GM18508 (cell line): ENCODE measurements around the gene RAI14.

Experiments
- ATAC-seq: cut with Tn5 transposase; IDR thresholded peaks from one replicate; pipeline ENCODE4 v1.9.1; 2021; ENCODE audit warnings: moderate number of reproducible peaks; ENCODE audit not compliant: insufficient read depth, unreplicated experiment

The RAI14 gene

DNA sequence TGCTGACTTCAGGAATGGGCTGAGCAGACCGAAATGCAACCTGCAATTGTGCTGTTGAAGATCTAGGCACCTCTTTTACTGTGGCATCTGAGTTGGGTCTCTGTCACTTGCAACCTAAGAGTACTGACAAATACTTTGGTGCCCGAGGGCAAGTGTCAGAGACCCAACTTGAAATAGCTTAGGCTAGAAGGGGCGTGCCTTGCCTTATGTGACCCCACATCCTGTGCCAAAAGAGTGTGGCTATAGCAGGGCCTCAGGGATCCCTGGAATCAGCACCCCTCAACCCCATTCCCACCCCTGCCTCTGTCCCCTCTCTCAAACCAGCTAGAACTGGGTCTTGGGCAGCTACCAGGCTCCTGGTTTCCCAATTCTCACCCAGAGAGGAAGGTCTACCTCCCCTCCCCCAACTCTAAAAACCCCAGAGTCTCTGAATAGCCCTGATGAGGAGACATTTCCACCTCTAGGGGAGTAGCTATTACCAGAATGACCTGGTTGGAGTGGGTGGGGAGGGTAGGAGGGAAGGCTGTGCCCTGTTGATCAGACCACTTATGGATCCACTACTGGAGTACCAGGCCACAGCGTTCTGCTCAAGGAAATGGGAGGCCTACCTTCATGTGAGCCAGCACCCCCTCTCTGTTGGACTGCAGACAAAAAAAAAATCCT is 17.5 kb downstream of the RAI14 start:
- no peak for ATAC-seq

DNA sequence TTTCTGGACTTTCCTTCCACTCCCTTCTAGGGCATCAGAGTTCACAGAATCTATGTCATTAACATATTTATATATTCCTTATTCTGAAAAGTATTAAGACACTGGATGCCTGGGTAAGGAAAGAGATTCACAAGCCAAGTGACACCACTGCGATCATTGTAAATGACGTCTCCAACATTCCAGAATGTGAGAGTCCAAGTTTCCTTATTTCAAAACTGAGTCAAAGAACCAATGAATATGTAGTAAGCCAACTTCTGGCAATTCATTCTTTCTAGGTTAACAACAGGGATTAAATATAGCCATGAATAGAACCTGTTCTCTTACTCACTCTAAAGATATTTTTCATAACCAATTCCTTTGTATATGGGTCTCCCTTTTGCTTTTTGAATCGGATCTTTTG is 18.1 kb downstream of the RAI14 start:
- ATAC-seq = no peak

DNA sequence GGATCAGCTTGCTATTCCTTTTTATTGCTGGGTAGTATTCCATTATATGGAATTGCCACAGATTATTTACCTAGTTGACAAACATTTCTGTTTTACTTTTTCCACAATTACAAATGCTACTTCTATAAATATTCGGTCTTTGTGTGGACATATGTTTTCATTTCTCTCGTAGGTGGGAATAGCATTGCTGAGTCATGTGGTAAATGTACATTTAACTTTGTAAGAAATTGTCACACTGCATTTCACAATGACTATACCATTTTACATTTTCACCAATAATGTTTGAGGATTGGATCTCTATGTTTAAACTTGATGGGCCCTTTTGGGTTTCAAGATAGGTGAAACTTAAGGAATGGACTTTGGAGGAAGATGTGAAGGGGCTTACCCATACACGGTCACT is 19.7 kb downstream of the RAI14 start:
- no peak for ATAC-seq

DNA sequence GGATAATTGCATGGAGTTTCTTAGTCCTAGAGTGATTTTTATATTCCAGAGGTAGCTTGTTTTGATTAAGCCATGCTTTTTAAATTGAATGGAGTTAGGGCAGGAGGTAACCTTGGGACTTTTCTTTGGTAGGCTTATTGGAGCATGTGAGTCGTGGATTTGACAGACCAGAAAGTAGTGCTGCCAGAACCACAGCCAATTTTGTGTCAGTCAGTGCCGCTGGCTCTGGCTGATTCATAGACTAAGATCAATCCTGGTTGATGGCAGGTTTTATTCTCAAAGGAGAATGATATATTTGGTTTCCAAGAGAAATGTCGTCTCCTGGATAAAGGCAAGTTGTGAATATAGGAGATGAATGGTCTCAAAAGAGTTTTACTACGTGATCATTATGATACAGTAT is 20.3 kb downstream of the RAI14 start:
- ATAC-seq = no peak

DNA sequence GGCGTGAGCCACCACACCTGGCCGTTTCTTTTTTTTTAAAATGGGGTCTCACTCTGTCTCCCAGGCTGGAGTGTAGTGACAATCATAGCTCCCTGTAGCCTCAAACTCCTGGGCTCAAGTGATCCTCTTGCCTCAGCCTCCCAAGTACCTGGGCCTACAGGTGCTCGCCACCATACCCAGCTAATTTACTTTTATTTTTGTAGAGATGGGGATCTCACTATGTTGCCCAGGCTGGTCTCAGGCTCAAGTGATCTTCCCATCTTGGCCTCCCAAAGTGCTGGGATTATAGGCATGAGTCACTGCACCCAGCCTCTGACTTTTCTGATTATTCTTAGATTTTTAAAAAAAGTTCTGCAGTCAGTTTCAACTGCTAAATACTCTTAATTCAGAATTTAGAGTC is 21.3 kb downstream of the RAI14 start:
- ATAC-seq = no peak

DNA sequence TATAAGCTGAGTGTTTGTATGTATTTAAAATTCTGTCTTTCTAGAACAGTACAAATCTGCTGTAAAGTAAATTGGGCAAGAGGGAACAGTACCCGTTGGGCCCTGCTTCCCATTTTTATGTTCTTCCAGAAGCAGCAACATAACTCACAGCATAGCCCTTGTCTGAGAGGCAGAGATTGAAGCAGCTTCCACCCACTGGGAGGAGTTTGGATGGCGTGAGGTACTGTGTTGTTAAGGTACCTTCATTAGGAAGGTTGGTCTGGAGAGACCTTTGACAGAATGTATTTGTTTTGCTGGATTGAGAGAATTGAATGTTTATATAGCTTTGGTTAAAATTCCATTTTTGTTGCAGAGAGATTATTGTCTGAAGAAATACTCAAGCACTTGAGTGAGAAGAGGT is 24.8 kb downstream of the RAI14 start:
- no peak for ATAC-seq

DNA sequence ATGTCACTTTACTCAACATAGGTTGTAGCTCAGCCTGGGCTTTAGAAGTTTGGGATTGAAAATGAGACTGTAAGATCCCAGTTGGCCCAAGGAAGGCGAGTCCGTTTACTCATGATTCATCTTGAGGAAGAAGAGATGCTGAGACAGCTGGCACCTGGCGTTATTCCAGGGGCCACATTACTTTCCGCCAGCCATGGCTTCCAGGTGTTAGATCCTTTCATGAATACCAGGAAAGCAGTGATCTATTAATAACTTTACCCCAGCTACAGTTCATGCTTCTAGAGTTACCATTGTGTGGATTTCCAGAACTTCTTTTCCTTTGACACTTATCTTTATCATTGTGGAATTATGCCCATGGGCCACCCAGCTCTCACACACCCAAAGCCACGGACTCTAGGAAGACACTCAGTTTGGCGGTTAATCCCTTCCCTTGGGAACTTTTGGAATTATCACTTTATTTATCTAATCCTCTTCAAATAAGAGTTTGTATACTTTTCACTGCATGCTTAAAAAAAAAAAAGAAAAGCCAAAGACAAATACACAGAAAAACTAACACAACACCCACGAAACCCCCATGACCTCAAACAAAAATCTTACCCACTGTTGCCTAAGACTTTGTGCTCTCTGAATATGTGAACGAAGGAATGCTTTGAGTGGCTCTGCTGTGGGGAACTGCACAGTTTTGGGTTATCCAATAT is 26.9 kb downstream of the RAI14 start:
- no peak for ATAC-seq

DNA sequence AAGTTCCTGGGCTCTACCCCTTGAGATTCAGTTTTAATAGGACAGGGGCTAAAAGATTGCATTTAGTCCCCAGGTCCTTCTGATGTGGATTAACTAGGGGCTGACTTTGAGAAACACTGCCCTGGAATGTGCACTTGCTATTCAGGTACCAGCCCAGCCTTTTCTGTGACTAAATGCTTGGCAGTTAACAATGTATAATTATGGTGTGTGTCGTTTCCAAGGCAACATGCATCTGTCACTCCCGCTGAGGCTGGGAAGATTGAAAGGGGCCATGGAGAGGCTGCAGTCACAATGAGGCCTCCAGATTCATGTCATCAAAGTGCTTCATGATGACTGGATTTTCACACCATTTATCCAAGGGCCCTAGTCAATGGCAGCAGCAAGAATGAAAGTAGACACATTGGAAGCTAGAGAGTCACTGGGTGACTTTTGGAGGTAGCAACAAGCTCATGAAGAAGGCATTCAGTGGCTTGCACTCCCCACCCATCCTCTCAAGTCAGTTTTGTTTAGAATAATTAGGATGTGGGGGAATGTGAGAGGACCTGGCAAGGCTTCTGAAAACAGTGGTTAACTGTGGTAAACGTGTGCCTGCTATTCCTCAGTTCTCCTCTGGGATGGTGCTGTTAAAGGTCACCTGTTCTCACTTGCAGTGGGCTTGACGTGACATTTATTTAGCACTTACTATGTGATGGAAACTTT is 28.3 kb downstream of the RAI14 start:
- ATAC-seq = no peak

DNA sequence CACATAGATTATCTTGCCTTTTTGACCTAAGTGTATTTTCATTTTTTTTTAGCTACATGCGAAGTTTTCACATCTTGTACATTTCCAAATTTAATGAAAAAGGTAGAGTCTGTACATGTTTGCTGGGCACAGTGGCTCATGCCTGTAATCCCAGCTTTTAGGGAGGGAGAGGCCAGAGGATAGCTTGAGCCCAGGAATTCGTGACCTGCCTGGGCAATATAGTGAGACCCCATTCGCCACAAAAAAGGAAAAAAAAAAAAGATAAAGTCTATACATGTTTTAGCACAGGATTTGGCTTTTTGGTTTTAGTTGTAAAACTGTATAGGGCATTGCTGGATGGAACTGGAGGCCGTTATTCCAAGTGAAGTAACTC is 28.8 kb downstream of the RAI14 start:
- no peak for ATAC-seq

DNA sequence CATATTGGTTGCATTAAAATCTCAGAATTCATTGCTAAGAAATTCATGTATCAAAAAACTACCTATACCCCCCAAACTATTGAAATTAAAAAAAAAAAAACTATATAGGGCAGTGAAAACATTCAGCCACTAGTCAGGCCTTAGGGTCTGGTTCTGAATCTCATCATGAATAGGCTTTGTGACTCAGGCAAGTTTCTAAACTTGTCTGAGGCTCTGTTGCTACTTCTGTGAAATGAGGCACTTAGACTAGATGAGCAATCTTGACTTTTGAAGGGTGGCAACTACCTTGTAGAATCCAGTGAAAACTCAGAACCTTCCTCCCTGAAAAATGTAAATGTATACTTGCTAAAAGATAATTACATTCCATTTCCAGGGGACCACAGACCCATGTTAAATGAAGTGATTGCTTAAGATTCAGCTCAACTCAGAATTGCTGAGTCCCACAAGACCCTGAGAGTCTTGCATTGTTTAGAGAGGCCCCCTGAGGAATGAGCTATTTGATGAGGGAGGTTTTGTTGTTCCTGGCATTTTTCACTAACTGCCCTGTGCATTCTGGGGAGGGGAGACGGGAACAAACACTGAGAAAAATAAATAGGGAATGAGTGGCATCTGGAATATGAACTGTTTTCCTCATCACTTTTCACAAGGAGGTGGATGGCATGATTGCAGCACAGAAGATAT is 29.5 kb downstream of the RAI14 start:
- ATAC-seq = no peak

DNA sequence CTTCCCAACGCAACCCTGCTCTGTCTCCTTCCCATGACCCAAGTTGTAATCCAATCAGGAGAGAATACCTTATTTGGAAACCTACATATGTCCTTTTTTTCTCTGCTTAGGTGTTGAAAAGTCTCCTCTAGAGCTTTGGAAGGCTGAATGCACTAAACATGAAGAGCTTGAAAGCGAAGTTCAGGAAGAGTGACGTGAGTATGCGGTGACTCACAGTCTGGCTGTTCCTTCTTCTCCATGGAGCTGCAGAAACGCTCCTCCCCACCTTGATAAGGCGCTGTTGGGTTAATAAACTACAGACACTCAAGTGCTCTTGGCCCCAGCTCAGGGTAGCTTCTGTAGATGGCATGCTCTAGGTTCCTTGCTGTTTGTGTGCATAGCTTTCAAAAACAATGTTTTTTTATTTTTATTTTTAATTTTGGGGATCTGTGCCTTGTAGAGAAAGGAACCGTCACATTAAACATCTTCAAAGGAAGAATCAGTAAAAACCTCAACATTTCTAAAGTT is 30.7 kb downstream of the RAI14 start:
- ATAC-seq = no peak

DNA sequence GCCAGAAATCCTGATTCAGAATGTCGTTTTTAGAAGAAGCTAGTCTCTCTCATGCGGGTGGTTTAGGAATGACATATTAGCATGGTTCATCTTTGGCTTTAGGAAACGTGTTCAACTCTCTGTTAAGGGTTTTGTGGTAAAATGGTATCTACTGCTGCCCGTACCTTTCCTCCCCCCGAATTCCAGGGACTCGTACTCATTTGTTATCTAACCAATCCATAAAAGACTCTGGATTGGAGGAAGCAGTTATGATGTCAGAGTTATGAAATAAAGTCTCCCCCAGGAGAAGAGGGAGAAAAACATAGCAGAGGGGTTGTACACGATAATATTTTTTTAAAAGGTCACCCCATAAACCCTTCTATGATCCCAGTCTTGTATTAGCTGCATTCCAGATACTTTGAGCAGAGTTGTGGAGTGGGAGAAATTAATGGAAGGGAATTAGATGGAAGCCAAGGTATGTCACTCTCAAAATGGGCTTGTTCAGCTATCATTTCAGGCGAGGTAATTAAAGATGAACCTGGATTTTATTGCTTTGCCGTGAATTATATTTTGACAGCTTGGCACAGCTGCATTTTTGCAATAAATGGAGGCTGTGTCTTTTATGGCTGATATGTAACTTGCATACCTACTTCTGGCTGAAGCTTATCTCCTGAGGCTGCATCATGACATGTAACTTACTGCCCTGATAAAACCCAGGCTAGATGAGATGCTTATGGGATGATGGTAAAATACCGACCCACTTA is 31.3 kb downstream of the RAI14 start:
- no peak for ATAC-seq

DNA sequence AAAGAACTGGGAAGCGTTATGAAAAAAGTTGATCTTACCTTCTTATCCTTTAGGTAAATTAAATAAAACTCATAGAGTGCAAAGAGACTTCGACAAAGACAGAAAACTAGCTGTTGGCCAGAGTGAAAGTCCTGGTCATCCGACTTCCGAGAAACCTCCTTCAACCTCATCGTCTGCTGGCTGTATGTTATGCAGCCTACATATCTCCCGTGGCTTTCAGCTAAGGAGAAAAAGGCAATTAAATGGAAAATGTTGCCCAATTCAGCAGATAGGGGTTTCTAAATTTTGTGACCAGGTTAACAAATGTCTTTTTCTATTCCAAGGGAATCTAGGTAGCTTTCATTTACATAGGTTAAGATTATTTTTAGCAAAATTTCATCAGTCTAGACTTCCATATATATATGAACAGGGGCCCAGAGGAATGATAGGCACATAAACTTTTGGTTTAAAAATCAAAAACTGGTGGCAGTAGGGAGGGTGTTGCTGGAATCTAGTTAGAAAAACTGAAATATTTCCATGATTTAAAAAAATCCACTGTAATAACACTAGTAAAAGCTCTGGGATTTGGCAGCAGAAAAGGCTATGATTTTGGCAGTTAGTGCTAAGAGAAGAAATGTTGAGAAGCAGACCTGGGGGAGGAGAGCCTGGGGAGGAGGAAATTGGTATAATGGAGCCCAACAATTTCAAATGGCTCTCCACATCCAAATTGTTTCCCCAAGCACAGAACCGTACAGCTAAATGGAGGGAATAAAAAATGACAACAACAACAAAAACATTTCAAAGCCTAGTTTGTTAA is 32.1 kb downstream of the RAI14 start:
- no peak for ATAC-seq

DNA sequence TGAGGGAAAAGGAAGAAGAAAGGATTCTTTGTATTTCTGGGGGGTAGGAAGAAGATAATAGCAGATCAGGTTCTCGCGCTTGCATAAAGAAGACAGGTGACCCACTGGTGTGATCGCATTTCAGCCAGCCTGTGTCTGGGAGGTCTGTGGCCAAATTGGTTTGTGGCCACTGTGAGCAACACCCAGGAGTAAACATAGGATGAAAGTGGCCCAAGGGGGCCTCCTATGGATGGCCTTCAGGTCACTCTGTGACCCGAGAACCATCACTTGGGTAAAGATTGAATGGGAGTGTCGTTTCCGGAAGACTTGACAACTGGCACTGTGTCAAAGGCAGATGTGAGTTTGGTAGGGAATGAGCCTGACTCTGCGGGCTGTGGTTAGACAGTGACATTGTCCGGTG is 34.2 kb downstream of the RAI14 start:
- no peak for ATAC-seq

DNA sequence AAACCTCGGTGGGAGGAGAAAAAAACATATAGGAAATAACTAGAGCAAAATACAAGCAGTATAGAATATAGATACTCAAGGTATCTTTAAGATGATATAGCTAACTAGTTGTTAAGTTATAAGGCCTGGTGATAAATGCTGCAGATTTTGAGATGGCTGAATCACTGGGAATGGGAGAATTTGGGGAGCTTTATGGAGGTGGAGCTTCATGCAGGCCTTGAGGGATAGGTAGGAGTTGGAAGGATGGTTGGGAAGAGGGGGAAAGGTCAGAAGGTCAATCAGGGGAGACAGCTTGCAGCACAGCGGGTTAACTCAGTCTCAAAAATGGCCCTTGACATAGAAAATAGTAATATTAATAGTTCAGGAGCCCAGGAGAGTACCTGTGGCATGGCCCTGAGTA is 34.8 kb downstream of the RAI14 start:
- no peak for ATAC-seq

DNA sequence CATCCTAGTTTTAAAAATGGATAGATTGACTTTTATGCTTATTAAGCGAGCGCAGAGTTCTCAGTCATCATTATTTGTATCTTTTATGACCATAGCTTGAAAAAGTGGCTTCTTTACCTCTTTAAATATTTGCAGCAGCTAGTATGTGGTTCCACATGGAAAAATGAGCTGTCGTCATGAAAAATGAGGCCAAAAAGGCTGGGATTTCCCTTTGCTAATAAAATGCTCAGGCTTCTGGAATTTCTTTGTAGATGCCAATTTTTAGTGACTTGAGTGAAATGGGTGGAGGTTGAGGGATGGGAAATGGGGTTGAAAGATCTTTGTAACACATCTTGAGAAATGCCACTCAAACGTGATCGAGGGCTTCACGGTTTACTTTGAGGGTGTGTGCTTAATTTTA is 35.2 kb downstream of the RAI14 start:
- no peak for ATAC-seq

DNA sequence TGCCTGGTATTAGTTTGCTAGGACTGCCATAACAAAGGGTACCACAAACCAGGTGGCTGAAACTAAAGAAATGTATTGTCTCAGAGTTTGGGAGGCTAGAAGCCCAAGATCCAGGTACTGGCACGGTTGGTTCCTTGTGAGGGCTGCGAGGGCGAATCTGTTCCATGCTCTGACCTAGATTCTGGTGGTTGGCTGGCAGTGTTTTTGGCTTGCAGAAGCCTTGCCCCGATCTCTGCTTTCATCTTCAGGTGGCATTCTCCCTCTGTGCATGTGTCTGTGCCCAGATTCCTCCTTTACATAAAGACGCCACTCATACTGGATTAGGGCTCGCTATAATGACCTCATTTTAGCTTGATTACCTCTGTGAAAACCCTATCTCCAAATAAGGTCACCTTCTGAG is 36.7 kb downstream of the RAI14 start:
- no peak for ATAC-seq

DNA sequence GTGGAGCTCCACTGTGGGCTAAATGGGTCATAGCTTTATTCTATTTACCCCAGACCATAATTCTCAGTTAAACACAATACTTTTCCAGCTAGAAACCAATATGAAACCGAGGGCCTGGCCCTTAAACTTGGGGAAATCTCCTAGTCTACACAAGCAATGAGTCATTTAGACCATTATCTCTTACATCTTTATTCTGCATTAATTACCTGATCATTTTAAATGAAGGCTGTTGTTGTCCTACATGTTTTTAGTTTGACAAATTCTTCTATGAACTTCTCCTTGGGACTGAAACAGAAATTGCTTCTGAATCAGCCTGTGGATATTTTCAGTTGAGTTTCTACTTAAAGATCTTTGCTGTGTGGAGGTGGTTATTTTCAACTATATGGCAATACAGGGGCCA is 37.9 kb downstream of the RAI14 start:
- ATAC-seq = no peak

DNA sequence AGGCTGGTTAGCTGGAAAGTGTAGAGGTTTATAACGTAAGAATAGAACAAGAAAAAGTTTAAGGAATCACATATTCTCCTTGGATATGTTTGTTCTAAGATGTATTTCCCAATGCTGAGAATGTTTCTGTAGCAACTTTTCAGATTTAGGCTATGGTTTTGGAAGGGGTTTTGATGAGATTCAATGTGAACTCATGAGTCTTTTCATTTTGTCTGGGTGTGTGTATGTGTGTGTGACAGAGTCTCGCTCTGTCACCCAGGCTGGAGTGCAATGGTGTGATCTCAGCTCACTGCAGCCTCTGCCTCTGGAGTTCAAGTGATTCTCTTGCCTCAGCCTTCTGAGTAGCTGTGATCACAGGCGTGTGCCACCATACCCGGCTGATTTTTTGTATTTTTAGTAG is 38.6 kb downstream of the RAI14 start:
- ATAC-seq = no peak
